ENCODE measurements around the gene CTSF.
"Not testable (repeated sequence)": the region's sequence is repeated elsewhere in the genome, so short reads cannot be mapped to it uniquely, and the experiment has no call there.

Gene CTSF

GRCh38 chr11:66595245-66595904 lies 27.0 kb upstream of the CTSF start:
- no peak for TF ChIP-seq CTCF (conservative IDR thresholded peaks at IDR 0.05; ENCODE audit: low read depth, low read length)
- H3K4me3 ChIP-seq (ENCODE audit: low read depth, low read length) = peak overlapping the region; percentile 9
- DNase-seq (ENCODE audit: low read depth) = peak; percentile 89

GRCh38 chr11:66593650-66594049 lies 25.2 kb upstream of the CTSF start:
- peak overlapping the region; percentile 71 for H3K4me3 ChIP-seq (ENCODE audit: low read depth, low read length)
- no peak for TF ChIP-seq CTCF (conservative IDR thresholded peaks at IDR 0.05; ENCODE audit: low read depth, low read length)
- no peak for DNase-seq (ENCODE audit: low read depth)

GRCh38 chr11:66593303-66593635 lies 24.9 kb upstream of the CTSF start:
- no peak for TF ChIP-seq CTCF (conservative IDR thresholded peaks at IDR 0.05; ENCODE audit: low read depth, low read length)
- no peak for DNase-seq (ENCODE audit: low read depth)
- peak overlapping the region; percentile 71 for H3K4me3 ChIP-seq (ENCODE audit: low read depth, low read length)

- TF ChIP-seq CTCF (conservative IDR thresholded peaks at IDR 0.05; ENCODE audit: low read depth, low read length) = peak; percentile 78
- H3K4me3 ChIP-seq (ENCODE audit: low read depth, low read length) = peak within 1 kb of the TSS; percentile 71
- peak; percentile 96 for DNase-seq (ENCODE audit: low read depth)
Measured at GRCh38 chr11:66592457-66593302, 24.3 kb upstream of the CTSF start, which contains the start of the genes CCDC87 and CCS. Gene CCDC87, minus strand, starts transcription at chr11:66593063. Its CDS starts 48 bp downstream, at chr11:66593015. Gene CCS, plus strand, starts transcription at chr11:66593185. Its CDS starts 77 bp downstream, at chr11:66593262.

- DNase-seq (ENCODE audit: low read depth) = no peak
- no peak for TF ChIP-seq CTCF (conservative IDR thresholded peaks at IDR 0.05; ENCODE audit: low read depth, low read length)
- no peak overlapping the region for H3K4me3 ChIP-seq (ENCODE audit: low read depth, low read length)
Measured at GRCh38 chr11:66591175-66591574, 22.8 kb upstream of the CTSF start.

GRCh38 chr11:66589996-66590675 lies 21.7 kb upstream of the CTSF start:
- H3K4me3 ChIP-seq (ENCODE audit: low read depth, low read length) = no peak overlapping the region
- no peak for DNase-seq (ENCODE audit: low read depth)
- no peak for TF ChIP-seq CTCF (conservative IDR thresholded peaks at IDR 0.05; ENCODE audit: low read depth, low read length)

- not testable (repeated sequence) for DNase-seq (ENCODE audit: low read depth); H3K4me3 ChIP-seq (ENCODE audit: low read depth, low read length)
Measured at GRCh38 chr11:66589315-66589714, 20.9 kb upstream of the CTSF start.

Measured in choroid plexus epithelial cell (primary cell).